Breast epithelium (tissue), 3 donors: ENCODE results near the gene ACAT1.

ENCODE experiments used
- CTCF ChIP-seq, 3 donors: fragments of 450-650 bp; IDR thresholded peaks; one replicate each; pipeline ENCODE4 v1.5.1; 2016 to 2017; ENCODE audit warnings: antibody characterized with exemption in 3 of 3, mild to moderate bottlenecking in 3 of 3, moderate library complexity in 3 of 3
- POLR2A ChIP-seq: fragments of 450-650 bp; IDR thresholded peaks from one replicate; pipeline ENCODE4 v1.6.1; 2016; ENCODE audit warnings: antibody characterized with exemption, mild to moderate bottlenecking, moderate library complexity

DNA sequence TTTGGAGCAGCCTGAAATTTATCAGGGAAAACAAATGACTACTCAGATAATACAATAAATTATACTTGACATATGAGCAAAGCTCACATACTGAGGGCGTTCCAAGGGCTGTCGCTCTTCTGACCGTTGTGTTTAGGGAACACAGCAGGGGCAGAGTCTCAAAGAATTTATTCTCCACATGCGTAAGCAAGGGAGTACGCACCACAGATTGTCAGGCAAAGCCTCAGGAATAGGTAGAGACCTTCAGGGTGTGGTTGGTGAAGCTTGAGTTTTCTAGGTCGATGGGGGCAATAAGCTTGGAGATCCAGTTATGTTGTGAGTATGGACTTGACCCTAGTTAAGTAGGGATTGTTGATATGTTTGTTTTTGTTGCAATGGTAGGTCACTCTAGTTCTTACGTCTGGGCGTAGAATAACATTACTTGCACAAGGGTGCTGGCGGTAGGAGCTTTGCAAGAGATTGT, 830 bp downstream of the ACAT1 start:
- no peak for TF ChIP-seq POLR2A
- TF ChIP-seq CTCF (IDR thresholded peaks at IDR 0.05) = no peak
